ENCODE data around the gene MUSK.

GRCh38 chr9:110672873-110673510 lies 4.4 kb downstream of the MUSK start:
- TF ChIP-seq POLR2AphosphoS5 (IDR thresholded peaks at IDR 0.05) (no peak), CTCF (IDR thresholded peaks at IDR 0.05) (no peak), POLR2A (IDR thresholded peaks at IDR 0.05) (no peak), EP300 (IDR thresholded peaks at IDR 0.05) (no peak)
